Endothelial cell of umbilical vein (primary cell): ENCODE measurements around the gene BMX.

Experiments
- EZH2 ChIP-seq: IDR thresholded peaks from 2 replicates; pipeline ENCODE4 v1.6.1; 2012; ENCODE audit warnings: borderline replicate concordance, low read depth, mild to moderate bottlenecking, moderate library complexity, low read length, inconsistent platforms; ENCODE audit not compliant: severe bottlenecking
- FOS ChIP-seq: IDR thresholded peaks from 2 replicates; pipeline ENCODE4 v1.6.1; 2011; ENCODE audit warnings: mild to moderate bottlenecking, low read length, moderate library complexity, borderline replicate concordance; ENCODE audit not compliant: insufficient read depth
- GATA2 ChIP-seq: IDR thresholded peaks from 2 replicates; pipeline ENCODE4 v1.7.0; 2011; ENCODE audit warnings: low read depth, mild to moderate bottlenecking, moderate library complexity, mixed read lengths, low read length; ENCODE audit not compliant: insufficient read length, insufficient read depth
- JUN ChIP-seq: IDR thresholded peaks from 2 replicates; pipeline ENCODE4 v1.6.1; 2011; ENCODE audit warnings: borderline replicate concordance, low read depth; ENCODE audit not compliant: insufficient read length, insufficient read depth
- MYC ChIP-seq: IDR thresholded peaks from one replicate; pipeline ENCODE4 v1.6.1; 2011; ENCODE audit warnings: mild to moderate bottlenecking, low read depth, low read length
- POLR2A ChIP-seq: IDR thresholded peaks from 2 replicates; pipeline ENCODE4 v1.6.1; 2012; ENCODE audit warnings: low read depth, mild to moderate bottlenecking, control low read depth, low read length
- POLR2AphosphoS5 ChIP-seq: IDR thresholded peaks from 2 replicates; pipeline ENCODE4 v1.6.1; 2012; ENCODE audit warnings: low read depth, mild to moderate bottlenecking, control low read depth, low read length, moderate library complexity; ENCODE audit not compliant: insufficient read depth
- TF ChIP-seq, protein P1 (sequence below): IDR thresholded peaks from 2 replicates; pipeline ENCODE4 v1.6.1; 2011; ENCODE audit not compliant: insufficient read depth, insufficient read length
- TF ChIP-seq, protein P2 (sequence below), 2 donors: IDR thresholded peaks; 1 replicate in 1 of 2; 2 replicates in 1 of 2; pipeline ENCODE4 v1.5.1; 2011; ENCODE audit warnings: low read length in 2 of 2, mild to moderate bottlenecking in 2 of 2, moderate library complexity in 2 of 2, control low read depth in 1 of 2, inconsistent platforms in 1 of 2, low read depth in 1 of 2; ENCODE audit not compliant: insufficient read depth in 1 of 2; ENCODE audit errors: extremely low read depth in 1 of 2

GRCh38 chrX:15564981-15565579 lies 64.5 kb downstream of the BMX start:
- TF ChIP-seq POLR2A (no peak), FOS (peak; percentile 37), JUN (no peak), POLR2AphosphoS5 (peak; percentile 27), MYC (no peak), EZH2 (no peak), GATA2 (peak; percentile 51)
- TF ChIP-seq, protein P1, sequence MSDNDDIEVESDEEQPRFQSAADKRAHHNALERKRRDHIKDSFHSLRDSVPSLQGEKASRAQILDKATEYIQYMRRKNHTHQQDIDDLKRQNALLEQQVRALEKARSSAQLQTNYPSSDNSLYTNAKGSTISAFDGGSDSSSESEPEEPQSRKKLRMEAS = no peak
- TF ChIP-seq, protein P2, sequence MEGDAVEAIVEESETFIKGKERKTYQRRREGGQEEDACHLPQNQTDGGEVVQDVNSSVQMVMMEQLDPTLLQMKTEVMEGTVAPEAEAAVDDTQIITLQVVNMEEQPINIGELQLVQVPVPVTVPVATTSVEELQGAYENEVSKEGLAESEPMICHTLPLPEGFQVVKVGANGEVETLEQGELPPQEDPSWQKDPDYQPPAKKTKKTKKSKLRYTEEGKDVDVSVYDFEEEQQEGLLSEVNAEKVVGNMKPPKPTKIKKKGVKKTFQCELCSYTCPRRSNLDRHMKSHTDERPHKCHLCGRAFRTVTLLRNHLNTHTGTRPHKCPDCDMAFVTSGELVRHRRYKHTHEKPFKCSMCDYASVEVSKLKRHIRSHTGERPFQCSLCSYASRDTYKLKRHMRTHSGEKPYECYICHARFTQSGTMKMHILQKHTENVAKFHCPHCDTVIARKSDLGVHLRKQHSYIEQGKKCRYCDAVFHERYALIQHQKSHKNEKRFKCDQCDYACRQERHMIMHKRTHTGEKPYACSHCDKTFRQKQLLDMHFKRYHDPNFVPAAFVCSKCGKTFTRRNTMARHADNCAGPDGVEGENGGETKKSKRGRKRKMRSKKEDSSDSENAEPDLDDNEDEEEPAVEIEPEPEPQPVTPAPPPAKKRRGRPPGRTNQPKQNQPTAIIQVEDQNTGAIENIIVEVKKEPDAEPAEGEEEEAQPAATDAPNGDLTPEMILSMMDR (IDR thresholded peaks at IDR 0.05; ENCODE audit: extremely low read depth in 1 of 2, insufficient read depth in 1 of 2, low read depth in 1 of 2, low read length in 2 of 2) = peak; percentile 51 to 53
